SU-DHL-6 (cell line): Measurements from ENCODE around the gene RDH8.

ENCODE experiments used
- H2AFZ ChIP-seq: fragments of 200-600 bp; sonication (generic); 2 replicates; pipeline ENCODE4 v1.6.1; 2014; ENCODE audit warnings: low read depth, mild to moderate bottlenecking, moderate library complexity, mixed read lengths, antibody characterized with exemption, low read length; ENCODE audit not compliant: severe bottlenecking
- H3F3A ChIP-seq: fragments of 200-600 bp; shearing (Covaris generic); 2 replicates; pipeline ENCODE4 v1.6.0; 2016; ENCODE audit warnings: antibody characterized with exemption, mild to moderate bottlenecking; ENCODE audit not compliant: insufficient read depth
- H3K27ac ChIP-seq: fragments of 200-600 bp; sonication (generic); 2 replicates; pipeline ENCODE4 v1.5.1; 2016; ENCODE audit warnings: low read depth, mild to moderate bottlenecking, low read length, moderate library complexity, mixed read lengths
- H3K27me3 ChIP-seq: fragments of 200-600 bp; sonication (generic), shearing (Covaris generic); 2 replicates; pipeline ENCODE4 v1.6.0; 2014; ENCODE audit warnings: mild to moderate bottlenecking, low read length
- H3K36me3 ChIP-seq: fragments of 200-600 bp; sonication (generic); 2 replicates; pipeline ENCODE4 v1.6.1; 2014; ENCODE audit warnings: mild to moderate bottlenecking, low read length, mixed read lengths
- H3K4me2 ChIP-seq: fragments of 300-600, 200-600 bp; shearing (Covaris generic), sonication (generic); 2 replicates; pipeline ENCODE4 v1.6.0; 2014; ENCODE audit warnings: low read length, low read depth, mild to moderate bottlenecking; ENCODE audit not compliant: poor library complexity, severe bottlenecking
- H3K4me3 ChIP-seq: fragments of 200-600 bp; sonication (generic); 2 replicates; pipeline ENCODE4 v1.5.1; 2014; ENCODE audit warnings: antibody characterized with exemption, low read length, mild to moderate bottlenecking, mixed read lengths; ENCODE audit not compliant: insufficient read depth, poor library complexity, severe bottlenecking
- H3K79me2 ChIP-seq: fragments of 200-600 bp; sonication (generic); 2 replicates; pipeline ENCODE4 v1.6.1; 2014; ENCODE audit warnings: mild to moderate bottlenecking, low read length, moderate library complexity; ENCODE audit not compliant: insufficient read depth
- H3K9ac ChIP-seq: fragments of 200-600 bp; sonication (generic); 2 replicates; pipeline ENCODE4 v1.7.0; 2014; ENCODE audit warnings: mild to moderate bottlenecking, low read length
- H3K9me2 ChIP-seq: fragments of 200-600 bp; sonication (generic); replicated peaks from 2 replicates; pipeline ENCODE4 v1.6.1; 2014; ENCODE audit warnings: low read length; ENCODE audit not compliant: insufficient read depth
- H3K9me3 ChIP-seq: fragments of 200-600 bp; sonication (generic); 2 replicates; pipeline ENCODE4 v1.6.1; 2014; ENCODE audit warnings: low read length, mixed read lengths; ENCODE audit not compliant: insufficient read depth
- H4K20me1 ChIP-seq: fragments of 200-600 bp; sonication (generic); 2 replicates; pipeline ENCODE4 v1.6.1; 2014; ENCODE audit warnings: low read depth, mild to moderate bottlenecking, antibody characterized with exemption, low read length, moderate library complexity, mixed read lengths
- CTCF ChIP-seq: fragments of 200-600 bp; sonication (generic); IDR thresholded peaks from one replicate; pipeline ENCODE4 v1.5.1; 2017; ENCODE audit warnings: antibody characterized with exemption, mild to moderate bottlenecking, low read length, moderate library complexity; ENCODE audit not compliant: insufficient read depth, poor library complexity, severe bottlenecking
- EZH2phosphoT487 ChIP-seq: fragments of 200-600 bp; sonication (generic), shearing (Covaris generic); conservative IDR thresholded peaks from 2 replicates; pipeline ENCODE4 v1.6.1; 2018; ENCODE audit warnings: mild to moderate bottlenecking, antibody characterized with exemption, low read length, moderate library complexity, mixed read lengths

The RDH8 gene

GRCh38 chr19:9995084-9995483 lies 18.2 kb upstream of the RDH8 start:
- no peaks in the 10 kb centered on the region for H3F3A ChIP-seq
- no peak overlapping the region for H3K27ac ChIP-seq
- no peaks in the 10 kb centered on the region for H4K20me1 ChIP-seq
- no peak overlapping the region for H2AFZ ChIP-seq
- no peak for TF ChIP-seq CTCF
- no peak for TF ChIP-seq EZH2phosphoT487
- H3K9me2 ChIP-seq = no peaks in the 10 kb centered on the region
- H3K27me3 ChIP-seq = no peaks in the 10 kb centered on the region
- H3K9ac ChIP-seq = no peak overlapping the region
- H3K79me2 ChIP-seq = no peaks in the 10 kb centered on the region
- H3K9me3 ChIP-seq = no peaks in the 10 kb centered on the region
- H3K4me3 ChIP-seq = no peak overlapping the region
- no peak overlapping the region for H3K4me2 ChIP-seq
- no peaks in the 10 kb centered on the region for H3K36me3 ChIP-seq

GRCh38 chr19:9995999-9996398 lies 17.3 kb upstream of the RDH8 start:
- Histone ChIP-seq H3K9me3 (no peaks in the 10 kb centered on the region), H4K20me1 (no peaks in the 10 kb centered on the region), H3K27ac (no peak overlapping the region), H3K4me3 (no peak overlapping the region), H3K9me2 (no peaks in the 10 kb centered on the region), H3K4me2 (no peak overlapping the region), H3K36me3 (no peaks in the 10 kb centered on the region), H3K79me2 (no peaks in the 10 kb centered on the region), H3K27me3 (no peaks in the 10 kb centered on the region; the same call in 1 of the 2 replicates), H2AFZ (no peak overlapping the region), H3F3A (no peaks in the 10 kb centered on the region), H3K9ac (no peak overlapping the region)
- TF ChIP-seq EZH2phosphoT487 (no peak), CTCF (no peak)

GRCh38 chr19:9996541-9996940 lies 16.7 kb upstream of the RDH8 start:
- Histone ChIP-seq H3K9me3 (no peaks in the 10 kb centered on the region), H2AFZ (no peak overlapping the region), H3K79me2 (no peaks in the 10 kb centered on the region), H3K4me2 (no peak overlapping the region), H3K36me3 (no peaks in the 10 kb centered on the region), H3K9me2 (no peaks in the 10 kb centered on the region), H3K27me3 (no peaks in the 10 kb centered on the region; the same call in 1 of the 2 replicates), H4K20me1 (no peaks in the 10 kb centered on the region), H3K4me3 (no peak overlapping the region), H3K27ac (no peak overlapping the region), H3F3A (no peaks in the 10 kb centered on the region), H3K9ac (no peak overlapping the region)
- TF ChIP-seq EZH2phosphoT487 = no peak
- no peak for TF ChIP-seq CTCF
